Liver (tissue), 9 donors: ENCODE measurements around the gene ETV3. TPM values are rescaled to one million over a fixed set of nuclear protein-coding genes. Genes with fewer than 3 reads are reported as not detected.
"Not testable (repeated sequence)": the region's sequence is repeated elsewhere in the genome, so short reads cannot be mapped to it uniquely, and the experiment has no call there.

ENCODE experiments used
- DNase-seq: peaks from one replicate; pipeline ENCODE4 v3.0.0-alpha.2; 2017; ENCODE audit warnings: low spot score
- H3K27ac ChIP-seq, 2 donors: one replicate each; pipeline ENCODE4 v1.7.0; 2013; ENCODE audit warnings: inconsistent platforms in 2 of 2, low read length in 2 of 2, control low read depth in 1 of 2, low read depth in 1 of 2, mild to moderate bottlenecking in 1 of 2
- H3K27me3 ChIP-seq, 4 donors: one replicate each; pipeline versions ENCODE4 v1.6.1 to v1.7.0; 2013; ENCODE audit warnings: low read length in 3 of 4, inconsistent platforms in 1 of 4, mild to moderate bottlenecking in 1 of 4, moderate library complexity in 1 of 4; ENCODE audit not compliant: control insufficient read depth in 4 of 4, insufficient read depth in 4 of 4
- H3K36me3 ChIP-seq, 4 donors: one replicate each; pipeline versions ENCODE4 v1.6.1 to v1.7.0; 2013; ENCODE audit warnings: low read length in 3 of 4, mild to moderate bottlenecking in 3 of 4, low read depth in 1 of 4, moderate library complexity in 1 of 4; ENCODE audit not compliant: control insufficient read depth in 4 of 4, insufficient read depth in 3 of 4
- H3K4me1 ChIP-seq, 4 donors: one replicate each; pipeline versions ENCODE4 v1.6.1 to v1.7.0; 2013; ENCODE audit warnings: low read length in 3 of 4, mild to moderate bottlenecking in 3 of 4, moderate library complexity in 1 of 4; ENCODE audit not compliant: control insufficient read depth in 4 of 4, insufficient read depth in 4 of 4
- H3K4me3 ChIP-seq, 3 donors: one replicate each; pipeline versions ENCODE4 v1.6.1 to v1.7.0; 2013; ENCODE audit warnings: low read length in 3 of 3, control low read depth in 1 of 3, low read depth in 1 of 3, mild to moderate bottlenecking in 1 of 3
- H3K9ac ChIP-seq, 2 donors: one replicate each; pipeline ENCODE4 v1.7.0; 2013; ENCODE audit warnings: low read length in 2 of 2, mild to moderate bottlenecking in 2 of 2, moderate library complexity in 2 of 2, control low read depth in 1 of 2, low read depth in 1 of 2
- H3K9me3 ChIP-seq, 4 donors: one replicate each; pipeline versions ENCODE4 v1.6.1 to v1.7.0; 2013; ENCODE audit warnings: low read length in 3 of 4; ENCODE audit not compliant: control insufficient read depth in 4 of 4
- ATF3 ChIP-seq: IDR thresholded peaks from 2 replicates; pipeline ENCODE4 v1.6.1; 2016; ENCODE audit warnings: antibody characterized with exemption
- CTCF ChIP-seq: fragments of 150-350 bp; IDR thresholded peaks from 2 replicates; pipeline ENCODE4 v1.5.1; 2017; ENCODE audit warnings: improper control_type of control experiment, low read depth, low read length; ENCODE audit not compliant: missing input control
- EGR1 ChIP-seq, 2 donors: IDR thresholded peaks; 2 replicates each; pipeline ENCODE4 v1.6.1; 2016 to 2018; ENCODE audit warnings: antibody characterized with exemption in 2 of 2, low read depth in 2 of 2
- FOXA1 ChIP-seq: IDR thresholded peaks from 2 replicates; pipeline ENCODE4 v1.6.1; 2016; ENCODE audit warnings: antibody characterized with exemption
- FOXA2 ChIP-seq: IDR thresholded peaks from 2 replicates; pipeline ENCODE4 v1.6.1; 2016; ENCODE audit warnings: antibody characterized with exemption
- GABPA ChIP-seq, 2 donors: IDR thresholded peaks in 1 of 2; conservative IDR thresholded peaks in 1 of 2; 2 replicates each; pipeline ENCODE4 v1.6.1; 2016; ENCODE audit warnings: antibody characterized with exemption in 2 of 2, mild to moderate bottlenecking in 1 of 2, moderate library complexity in 1 of 2
- HNF4A ChIP-seq, 2 donors: conservative IDR thresholded peaks; 2 replicates each; pipeline ENCODE4 v1.6.1; 2016; ENCODE audit warnings: antibody characterized with exemption in 2 of 2, mild to moderate bottlenecking in 2 of 2
- HNF4G ChIP-seq: IDR thresholded peaks from 2 replicates; pipeline ENCODE4 v1.6.1; 2016; ENCODE audit warnings: antibody characterized with exemption
- JUND ChIP-seq, 2 donors: IDR thresholded peaks; 2 replicates each; pipeline ENCODE4 v1.6.1; 2016; ENCODE audit warnings: antibody characterized with exemption in 2 of 2
- MAX ChIP-seq: IDR thresholded peaks from 2 replicates; pipeline ENCODE4 v1.6.1; 2016; ENCODE audit warnings: antibody characterized with exemption
- NR2F2 ChIP-seq: IDR thresholded peaks from 2 replicates; pipeline ENCODE4 v1.6.1; 2016; ENCODE audit warnings: antibody characterized with exemption
- RAD21 ChIP-seq, 2 donors: IDR thresholded peaks; 2 replicates each; pipeline ENCODE4 v1.6.1; 2016; ENCODE audit warnings: antibody characterized with exemption in 2 of 2, mild to moderate bottlenecking in 2 of 2
- REST ChIP-seq: IDR thresholded peaks from 2 replicates; pipeline ENCODE4 v1.6.1; 2016; ENCODE audit warnings: antibody characterized with exemption, mild to moderate bottlenecking
- RXRA ChIP-seq, 2 donors: IDR thresholded peaks; 2 replicates each; pipeline ENCODE4 v1.6.1; 2017 to 2018; ENCODE audit warnings: antibody characterized with exemption in 2 of 2, mild to moderate bottlenecking in 1 of 2
- TAF1 ChIP-seq: conservative IDR thresholded peaks from 2 replicates; pipeline ENCODE4 v1.6.1; 2016; ENCODE audit warnings: antibody characterized with exemption, mild to moderate bottlenecking
- YY1 ChIP-seq: IDR thresholded peaks from 2 replicates; pipeline ENCODE4 v1.6.1; 2016; ENCODE audit warnings: antibody characterized with exemption, mild to moderate bottlenecking
- ZBTB33 ChIP-seq: IDR thresholded peaks from 2 replicates; pipeline ENCODE4 v1.6.1; 2016; ENCODE audit warnings: antibody characterized with exemption
- WGBS: extraction: QIAGEN DNeasy Blood & Tissue Kit; methylation state at CpG from one replicate; pipeline ENCODE4 v1.1.7; 2013; 5-methylcytosine and 5-hydroxymethylcytosine counted together
- polyA plus RNA-seq, 2 donors: library from polyadenylated mRNA; stranded (reverse) in 1 of 2; unstranded in 1 of 2; fragments of 200-250 nt in 1 of 2; fragments of >200 nt in 1 of 2; fragmentation: Nextera tagmentation in 1 of 2; extraction: Ambion mirVana in 1 of 2; gene quantifications; one replicate each; pipeline versions ENCODE4 v1.2.1 to v1.2.3, GENCODE V29; 2013 to 2015
- total RNA-seq, 2 donors: library from RNA; depleted of rRNA; stranded (reverse); fragments of >200 nt; gene quantifications; one replicate each; pipeline ENCODE4 v1.2.3, GENCODE V29; 2014
- donor health status: healthy.
- donor health status: healthy.
- donor health status: healthy.
- donor health status: healthy.
- donor health status: healthy.

Gene ETV3
- total and polyA plus RNA-seq, 4 donors, result 2.0 to 10.8 (median 5.3) TPM

GRCh38 chr1:157183870-157184269 is 45.7 kb upstream of the ETV3 start:
- no peak overlapping the region for H3K9ac ChIP-seq
- H3K27me3 ChIP-seq, result no peaks in the 10 kb centered on the region
- H3K9me3 ChIP-seq, result no peaks in the 10 kb centered on the region
- H3K36me3 ChIP-seq, result no peaks in the 10 kb centered on the region
- WGBS, result 81% methylated on average over 3 of the region's 3 CpGs
- TF ChIP-seq TAF1 (no peak), ATF3 (no peak), JUND (IDR thresholded peaks at IDR 0.05) (no peak), RXRA (IDR thresholded peaks at IDR 0.05) (no peak), FOXA1 (no peak), REST (no peak), ZBTB33 (no peak), GABPA (IDR thresholded peaks at IDR 0.05 in 1 of 2, conservative IDR thresholded peaks at IDR 0.05 in 1 of 2) (no peak), EGR1 (IDR thresholded peaks at IDR 0.05; ENCODE audit: low read depth in 2 of 2) (no peak), NR2F2 (no peak), RAD21 (IDR thresholded peaks at IDR 0.05) (no peak), YY1 (no peak), HNF4A (conservative IDR thresholded peaks at IDR 0.05) (no peak), MAX (no peak), CTCF (no peak), HNF4G (no peak), FOXA2 (no peak)
- peaks cover 0 to 4% (median 1%) of the 10 kb centered on the region in 4 donors for H3K4me1 ChIP-seq
- H3K27ac ChIP-seq, result no peak overlapping the region
- H3K4me3 ChIP-seq, result no peak overlapping the region
- no peak for DNase-seq

- WGBS, result 86% methylated on average over 5 of the region's 5 CpGs
- H3K9ac ChIP-seq, DNase-seq, H3K4me1 ChIP-seq, H3K9me3 ChIP-seq, H3K36me3 ChIP-seq, H3K27ac ChIP-seq, H3K27me3 ChIP-seq, H3K4me3 ChIP-seq: not testable (repeated sequence)
These were observed 44.2 kb upstream of the ETV3 start for GRCh38 chr1:157182371-157182770.
